HG03378 (cell line): ENCODE results near the gene NCAPD3.
"Not testable (repeated sequence)": the region's sequence is repeated elsewhere in the genome, so short reads cannot be mapped to it uniquely, and the experiment has no call there.

ENCODE experiments used
- ATAC-seq: cut with Tn5 transposase; IDR thresholded peaks from one replicate; pipeline ENCODE4 v1.9.1; 2021; ENCODE audit warnings: mild to moderate bottlenecking, moderate library complexity; ENCODE audit not compliant: unreplicated experiment

NCAPD3 gene

GRCh38 chr11:134134167-134134566, 89.6 kb downstream of the NCAPD3 start:
- ATAC-seq, result no peak

- ATAC-seq, result no peak
These were observed 91.0 kb downstream of the NCAPD3 start for GRCh38 chr11:134132808-134133207.

GRCh38 chr11:134131628-134132244, 92.0 kb downstream of the NCAPD3 start:
- ATAC-seq, result no peak

GRCh38 chr11:134126217-134126822, 97.4 kb downstream of the NCAPD3 start:
- ATAC-seq, result no peak

GRCh38 chr11:134125507-134125906, 98.3 kb downstream of the NCAPD3 start:
- ATAC-seq, result no peak

GRCh38 chr11:134124660-134125451, 98.9 kb downstream of the NCAPD3 start:
- no peak for ATAC-seq

- ATAC-seq, result no peak
These were observed 102.7 kb downstream of the NCAPD3 start for GRCh38 chr11:134120921-134121526.

GRCh38 chr11:134120143-134120850, 103.5 kb downstream of the NCAPD3 start:
- no peak for ATAC-seq

GRCh38 chr11:134119094-134119493, 104.7 kb downstream of the NCAPD3 start:
- no peak for ATAC-seq

GRCh38 chr11:134118006-134118405, 105.8 kb downstream of the NCAPD3 start:
- no peak for ATAC-seq

- ATAC-seq, result no peak
These were observed 107.6 kb downstream of the NCAPD3 start for GRCh38 chr11:134116210-134116609.

GRCh38 chr11:134113787-134114186, 110.0 kb downstream of the NCAPD3 start:
- ATAC-seq, result not testable (repeated sequence)

GRCh38 chr11:134110252-134110815, 113.4 kb downstream of the NCAPD3 start:
- ATAC-seq, result no peak
